Measurements from ENCODE around the gene NBPF14.
"Not testable (repeated sequence)": the region's sequence is repeated elsewhere in the genome, so short reads cannot be mapped to it uniquely, and the experiment has no call there.

GRCh38 chr1:148595360-148595759 lies 451 bp downstream of the NBPF14 start:
- not testable (repeated sequence) for TF ChIP-seq POLR2A (IDR thresholded peaks at IDR 0.05)
- TF ChIP-seq, protein P1, sequence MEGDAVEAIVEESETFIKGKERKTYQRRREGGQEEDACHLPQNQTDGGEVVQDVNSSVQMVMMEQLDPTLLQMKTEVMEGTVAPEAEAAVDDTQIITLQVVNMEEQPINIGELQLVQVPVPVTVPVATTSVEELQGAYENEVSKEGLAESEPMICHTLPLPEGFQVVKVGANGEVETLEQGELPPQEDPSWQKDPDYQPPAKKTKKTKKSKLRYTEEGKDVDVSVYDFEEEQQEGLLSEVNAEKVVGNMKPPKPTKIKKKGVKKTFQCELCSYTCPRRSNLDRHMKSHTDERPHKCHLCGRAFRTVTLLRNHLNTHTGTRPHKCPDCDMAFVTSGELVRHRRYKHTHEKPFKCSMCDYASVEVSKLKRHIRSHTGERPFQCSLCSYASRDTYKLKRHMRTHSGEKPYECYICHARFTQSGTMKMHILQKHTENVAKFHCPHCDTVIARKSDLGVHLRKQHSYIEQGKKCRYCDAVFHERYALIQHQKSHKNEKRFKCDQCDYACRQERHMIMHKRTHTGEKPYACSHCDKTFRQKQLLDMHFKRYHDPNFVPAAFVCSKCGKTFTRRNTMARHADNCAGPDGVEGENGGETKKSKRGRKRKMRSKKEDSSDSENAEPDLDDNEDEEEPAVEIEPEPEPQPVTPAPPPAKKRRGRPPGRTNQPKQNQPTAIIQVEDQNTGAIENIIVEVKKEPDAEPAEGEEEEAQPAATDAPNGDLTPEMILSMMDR (IDR thresholded peaks at IDR 0.05), result not testable (repeated sequence)

Data from lower leg skin (tissue), 3 donors.